Measurements from ENCODE around the gene METAP1D. TPM values are rescaled to one million over a fixed set of nuclear protein-coding genes. Genes with fewer than 3 reads are reported as not detected.

Gene METAP1D
- total RNA-seq, 1 experiment from 2014 or later: 5.2 TPM

DNA sequence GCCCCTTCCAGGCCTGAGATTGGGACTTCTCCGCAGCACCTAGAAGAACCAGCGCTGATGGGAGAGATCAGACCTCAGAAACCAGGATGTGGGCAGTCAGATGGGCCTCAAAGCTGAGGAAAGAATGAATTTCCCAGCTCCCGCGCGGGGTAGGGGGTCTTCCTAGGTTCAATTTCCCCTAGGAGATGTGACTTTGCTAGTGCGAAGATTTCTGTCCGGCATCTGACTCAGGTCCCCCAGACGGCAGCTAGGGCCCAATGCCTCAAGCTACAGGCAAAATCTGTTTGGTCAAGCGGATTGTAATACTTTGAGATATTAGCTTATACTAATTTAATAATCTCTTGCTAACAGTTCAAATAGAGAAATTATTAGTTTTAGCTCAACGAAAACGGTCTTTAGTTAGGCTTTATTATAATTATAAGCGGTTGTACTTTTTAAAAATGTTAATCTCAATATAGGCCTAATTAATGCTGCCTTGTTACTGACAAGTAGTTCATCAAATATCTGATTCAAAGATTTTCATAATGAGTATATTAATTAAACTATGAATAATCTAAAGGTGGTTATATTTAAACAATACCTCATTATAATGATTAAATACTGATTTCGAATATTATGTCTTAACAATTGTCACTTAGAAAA, 91.4 kb downstream of the METAP1D start:
- no peaks in the 10 kb centered on the region; a peak in 4 of 7 replicates for H3K36me3 Mint-ChIP-seq (ENCODE audit: insufficient read depth in 1 of 3, low read depth in 3 of 3)
- H3K23me2 ChIP-seq (ENCODE audit: insufficient read length, low read depth, low read length, poor library complexity, severe bottlenecking): peaks cover 11% of the 10 kb centered on the region
- no peak overlapping the region for H2BK20ac ChIP-seq (ENCODE audit: low read depth, low read length, poor library complexity, severe bottlenecking)
- no peak overlapping the region for H3K27ac ChIP-seq (ENCODE audit: insufficient read length, low read depth, low read length)
- peaks cover 90% of the 10 kb centered on the region for H3K27me3 ChIP-seq (ENCODE audit: insufficient read depth, low read length)
- no peak overlapping the region for H2AFZ ChIP-seq (ENCODE audit: low read length)
- H3K79me2 ChIP-seq (ENCODE audit: insufficient read depth, low read length): no peaks in the 10 kb centered on the region
- H3K4me2 ChIP-seq (ENCODE audit: insufficient read depth, insufficient read length, low read length): no peak overlapping the region
- no peaks in the 10 kb centered on the region for H3K9me3 ChIP-seq (ENCODE audit: control insufficient read depth, low read depth, low read length)
- H2BK5ac ChIP-seq (ENCODE audit: insufficient read length, low read length): no peak overlapping the region
- no peak overlapping the region for H2BK120ac ChIP-seq (ENCODE audit: low read depth, low read length, poor library complexity, severe bottlenecking)
- H3K4me1 ChIP-seq (ENCODE audit: insufficient read depth, low read length): peaks cover 2% of the 10 kb centered on the region; the same call in 1 of the 2 replicates
- H3K27me3 Mint-ChIP-seq (ENCODE audit: low read depth): peaks cover 100% of the 10 kb centered on the region
- H4K8ac ChIP-seq (replicated peaks; ENCODE audit: insufficient read length, low read depth, low read length): no peak overlapping the region
- WGBS (ENCODE audit: extremely low coverage, insufficient read length, low lambda C conversion rate): no CpG with 5 or more reads among the region's 13 CpGs
- peaks cover 43 to 65% of the 10 kb centered on the region in 2 experiments for H3K4me1 Mint-ChIP-seq
- no peak overlapping the region for H4K5ac ChIP-seq (ENCODE audit: insufficient read length, low read depth, low read length)
- peaks cover 5 to 16% of the 10 kb centered on the region in 2 experiments; a peak in 3 of 5 replicates for H3K9me3 Mint-ChIP-seq
- no peak overlapping the region for H4K91ac ChIP-seq (ENCODE audit: insufficient read length, low read depth, low read length)
- H3K79me1 ChIP-seq (ENCODE audit: insufficient read depth, low read depth, low read length, poor library complexity, severe bottlenecking): no peaks in the 10 kb centered on the region
- no peak overlapping the region for H3K4ac ChIP-seq (ENCODE audit: low read depth, low read length)
- no peak overlapping the region for H2BK15ac ChIP-seq (ENCODE audit: low read depth, low read length)
- no peak for TF ChIP-seq CTCF (conservative IDR thresholded peaks at IDR 0.05)
- H3K14ac ChIP-seq (ENCODE audit: insufficient read depth, low read length): no peak overlapping the region
- H3K18ac ChIP-seq (ENCODE audit: insufficient read length, low read depth, low read length): no peak overlapping the region
- H2BK12ac ChIP-seq (ENCODE audit: insufficient read length, low read depth, low read length): no peak overlapping the region
- H2AK5ac ChIP-seq (ENCODE audit: insufficient read length, low read length): no peak overlapping the region
- no peak overlapping the region for H3K56ac ChIP-seq (ENCODE audit: insufficient read length, low read depth, low read length)
- no peak overlapping the region for H3K27ac Mint-ChIP-seq
- H3K23ac ChIP-seq (ENCODE audit: insufficient read length, low read depth, low read length): no peak overlapping the region
- H3T11ph ChIP-seq (ENCODE audit: low read length): no peak overlapping the region
- peak overlapping the region in 1 of 2 experiments; percentile 64; a peak in 1 of 5 replicates for H3K4me3 Mint-ChIP-seq
- no peak overlapping the region for H3K9ac ChIP-seq (ENCODE audit: extremely low read depth, insufficient read length, low read length)
- no peaks in the 10 kb centered on the region for H4K20me1 ChIP-seq (ENCODE audit: control insufficient read depth, insufficient read depth, insufficient read length)
- peak; percentile 42 for DNase-seq
